ENCODE measurements around the gene DNMT3L.

DNA sequence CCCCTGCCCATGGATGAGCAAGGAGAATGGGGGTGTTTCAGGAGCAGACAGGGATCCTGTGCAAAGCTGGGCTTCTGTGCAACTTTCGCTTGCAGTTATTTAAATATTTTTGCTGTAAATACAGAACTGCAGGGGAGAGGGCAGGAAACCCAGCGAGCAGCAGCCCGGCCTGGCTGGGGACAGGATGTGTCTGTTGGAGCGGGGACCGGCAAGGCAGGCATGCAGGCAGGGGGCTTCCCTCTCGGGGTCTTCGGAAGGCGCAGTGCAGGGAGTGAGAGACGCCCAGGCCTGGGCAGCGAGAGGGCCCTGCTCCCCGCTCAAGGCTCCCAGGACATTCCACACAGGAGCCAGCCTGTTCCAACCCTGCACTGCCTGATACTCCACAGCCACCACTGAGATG, 22.3 kb upstream of the DNMT3L start:
- TF ChIP-seq, protein P1, sequence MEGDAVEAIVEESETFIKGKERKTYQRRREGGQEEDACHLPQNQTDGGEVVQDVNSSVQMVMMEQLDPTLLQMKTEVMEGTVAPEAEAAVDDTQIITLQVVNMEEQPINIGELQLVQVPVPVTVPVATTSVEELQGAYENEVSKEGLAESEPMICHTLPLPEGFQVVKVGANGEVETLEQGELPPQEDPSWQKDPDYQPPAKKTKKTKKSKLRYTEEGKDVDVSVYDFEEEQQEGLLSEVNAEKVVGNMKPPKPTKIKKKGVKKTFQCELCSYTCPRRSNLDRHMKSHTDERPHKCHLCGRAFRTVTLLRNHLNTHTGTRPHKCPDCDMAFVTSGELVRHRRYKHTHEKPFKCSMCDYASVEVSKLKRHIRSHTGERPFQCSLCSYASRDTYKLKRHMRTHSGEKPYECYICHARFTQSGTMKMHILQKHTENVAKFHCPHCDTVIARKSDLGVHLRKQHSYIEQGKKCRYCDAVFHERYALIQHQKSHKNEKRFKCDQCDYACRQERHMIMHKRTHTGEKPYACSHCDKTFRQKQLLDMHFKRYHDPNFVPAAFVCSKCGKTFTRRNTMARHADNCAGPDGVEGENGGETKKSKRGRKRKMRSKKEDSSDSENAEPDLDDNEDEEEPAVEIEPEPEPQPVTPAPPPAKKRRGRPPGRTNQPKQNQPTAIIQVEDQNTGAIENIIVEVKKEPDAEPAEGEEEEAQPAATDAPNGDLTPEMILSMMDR (IDR thresholded peaks at IDR 0.05), result no peak
- no peak for TF ChIP-seq POLR2A (IDR thresholded peaks at IDR 0.05)
